Prostate gland (tissue), 2 donors: Measurements from ENCODE around the gene HPS5. TPM values are rescaled to one million over a fixed set of nuclear protein-coding genes. Genes with fewer than 3 reads are reported as not detected.

Source experiments
- DNase-seq: peaks from one replicate; pipeline ENCODE4 v3.0.0-alpha.2; 2019; ENCODE audit warnings: low spot score
- H3K27ac ChIP-seq, 2 donors: fragments of 200-600 bp; sonication (generic); 2 replicates each; pipeline ENCODE4 v1.5.1; 2017 to 2019
- H3K27me3 ChIP-seq: fragments of 200-600 bp; sonication (generic); replicated peaks from 2 replicates; pipeline ENCODE4 v1.5.1; 2019; ENCODE audit not compliant: insufficient read depth
- H3K36me3 ChIP-seq, 2 donors: fragments of 200-600 bp; sonication (generic); 1 replicate in 1 of 2; 2 replicates in 1 of 2; pipeline versions ENCODE4 v1.5.1 to v1.8.1; 2017 to 2019
- H3K4me1 ChIP-seq: fragments of 200-600 bp; sonication (generic); replicated peaks from 2 replicates; pipeline ENCODE4 v1.5.1; 2019
- H3K4me3 ChIP-seq, 2 donors: fragments of 200-600 bp; sonication (generic); 2 replicates each; pipeline ENCODE4 v1.5.1; 2017 to 2019
- H3K9me3 ChIP-seq: fragments of 200-600 bp; sonication (generic); 2 replicates; pipeline ENCODE4 v1.5.1; 2017
- POLR2A ChIP-seq: fragments of 450-650 bp; IDR thresholded peaks from one replicate; pipeline ENCODE4 v1.6.1; 2016; ENCODE audit warnings: antibody characterized with exemption, mild to moderate bottlenecking
- POLR2AphosphoS5 ChIP-seq: sonication (generic); formaldehyde crosslinking; IDR thresholded peaks from one replicate; pipeline ENCODE4 v1.6.1; 2017; ENCODE audit warnings: antibody characterized with exemption
- WGBS: methylation state at CpG from one replicate; pipeline ENCODE4 v1.1.5; 2018; 5-methylcytosine and 5-hydroxymethylcytosine counted together
- intact Hi-C: fragments of 100-400 bp; cut with DNase I; formaldehyde crosslinking; loops from one replicate; pipeline ENCODE4 v1.14.2; 2022
- total RNA-seq, 2 donors: library from RNA; depleted of rRNA; stranded (reverse); fragments of >200 nt; gene quantifications; one replicate each; pipeline ENCODE4 v1.1.0, GENCODE V29; 2016
- TF ChIP-seq, protein P1 (sequence below), 4 experiments: fragments of 200-600 bp in 2 of 4; fragments of 450-650 bp in 2 of 4; sonication (generic) in 2 of 4; IDR thresholded peaks; 1 replicate in 3 of 4; 2 replicates in 1 of 4; pipeline ENCODE4 v1.5.1; 2016 to 2019; ENCODE audit warnings: antibody characterized with exemption in 4 of 4, mild to moderate bottlenecking in 2 of 4, moderate library complexity in 2 of 4

The HPS5 gene
- total RNA-seq, 2 donors from 2014 or later, result 20.5 to 56.0 TPM

DNA sequence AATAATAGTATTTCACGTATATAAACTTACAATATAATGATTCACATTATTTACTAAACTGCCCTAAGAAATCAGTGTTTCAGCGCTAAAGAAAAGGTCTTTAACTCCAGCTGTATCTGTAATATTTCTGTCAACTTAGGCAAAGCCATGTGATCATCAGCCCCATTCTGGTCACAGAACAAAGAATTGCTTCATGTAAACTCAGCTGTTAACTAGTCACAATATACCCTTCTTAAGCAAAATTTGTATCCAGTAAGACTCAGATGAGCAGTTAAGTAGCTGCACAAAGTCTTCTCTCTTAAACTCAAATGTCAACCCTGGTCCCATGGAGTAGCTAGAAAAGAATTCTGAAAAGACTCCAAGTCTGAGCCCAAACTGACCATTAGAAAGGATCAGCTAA lies 26.6 kb downstream of the HPS5 start:
- Histone ChIP-seq H3K36me3 (peaks cover 0 to 5% of the 10 kb centered on the region in 2 donors), H3K9me3 (no peaks in the 10 kb centered on the region), H3K4me3 (no peak overlapping the region), H3K27me3 (no peaks in the 10 kb centered on the region), H3K27ac (no peak overlapping the region), H3K4me1 (no peaks in the 10 kb centered on the region)
- DNase-seq, result no peak
- intact Hi-C loops, result no loop called here
- TF ChIP-seq, protein P1, sequence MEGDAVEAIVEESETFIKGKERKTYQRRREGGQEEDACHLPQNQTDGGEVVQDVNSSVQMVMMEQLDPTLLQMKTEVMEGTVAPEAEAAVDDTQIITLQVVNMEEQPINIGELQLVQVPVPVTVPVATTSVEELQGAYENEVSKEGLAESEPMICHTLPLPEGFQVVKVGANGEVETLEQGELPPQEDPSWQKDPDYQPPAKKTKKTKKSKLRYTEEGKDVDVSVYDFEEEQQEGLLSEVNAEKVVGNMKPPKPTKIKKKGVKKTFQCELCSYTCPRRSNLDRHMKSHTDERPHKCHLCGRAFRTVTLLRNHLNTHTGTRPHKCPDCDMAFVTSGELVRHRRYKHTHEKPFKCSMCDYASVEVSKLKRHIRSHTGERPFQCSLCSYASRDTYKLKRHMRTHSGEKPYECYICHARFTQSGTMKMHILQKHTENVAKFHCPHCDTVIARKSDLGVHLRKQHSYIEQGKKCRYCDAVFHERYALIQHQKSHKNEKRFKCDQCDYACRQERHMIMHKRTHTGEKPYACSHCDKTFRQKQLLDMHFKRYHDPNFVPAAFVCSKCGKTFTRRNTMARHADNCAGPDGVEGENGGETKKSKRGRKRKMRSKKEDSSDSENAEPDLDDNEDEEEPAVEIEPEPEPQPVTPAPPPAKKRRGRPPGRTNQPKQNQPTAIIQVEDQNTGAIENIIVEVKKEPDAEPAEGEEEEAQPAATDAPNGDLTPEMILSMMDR (IDR thresholded peaks at IDR 0.05), result no peak
- TF ChIP-seq POLR2A (no peak), POLR2AphosphoS5 (no peak)
- WGBS, result 88% methylated on average over 2 of the region's 2 CpGs

DNA sequence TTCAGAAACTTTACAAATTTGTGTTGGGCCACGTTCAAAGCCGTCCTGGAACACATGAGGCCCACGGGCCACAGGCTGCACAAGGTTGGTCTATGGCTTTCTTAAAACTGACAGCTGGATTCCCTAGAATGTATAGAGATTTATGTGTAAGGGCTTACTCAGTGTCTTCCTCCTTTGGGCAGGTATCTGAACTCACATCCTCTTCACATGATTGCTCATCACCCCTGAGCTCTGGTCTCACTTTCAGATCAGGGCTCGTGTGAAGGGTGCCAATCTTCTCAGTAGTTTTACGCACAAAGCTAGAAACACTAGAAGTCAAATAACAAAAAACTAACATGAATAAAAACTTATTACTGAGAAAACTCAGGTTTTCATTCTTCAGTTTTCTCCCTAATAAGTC lies 27.1 kb downstream of the HPS5 start:
- H3K27me3 ChIP-seq, result no peaks in the 10 kb centered on the region
- WGBS, result 94% methylated on average over 5 of the region's 5 CpGs
- H3K27ac ChIP-seq, result no peak overlapping the region
- H3K4me3 ChIP-seq, result no peak overlapping the region
- no peaks in the 10 kb centered on the region for H3K9me3 ChIP-seq
- no peak for DNase-seq
- intact Hi-C loops, result no loop called here
- TF ChIP-seq POLR2AphosphoS5, result no peak
- TF ChIP-seq, protein P1 (IDR thresholded peaks at IDR 0.05), result no peak
- no peak for TF ChIP-seq POLR2A
- H3K4me1 ChIP-seq, result no peaks in the 10 kb centered on the region
- peaks cover 0 to 5% of the 10 kb centered on the region in 2 donors for H3K36me3 ChIP-seq

DNA sequence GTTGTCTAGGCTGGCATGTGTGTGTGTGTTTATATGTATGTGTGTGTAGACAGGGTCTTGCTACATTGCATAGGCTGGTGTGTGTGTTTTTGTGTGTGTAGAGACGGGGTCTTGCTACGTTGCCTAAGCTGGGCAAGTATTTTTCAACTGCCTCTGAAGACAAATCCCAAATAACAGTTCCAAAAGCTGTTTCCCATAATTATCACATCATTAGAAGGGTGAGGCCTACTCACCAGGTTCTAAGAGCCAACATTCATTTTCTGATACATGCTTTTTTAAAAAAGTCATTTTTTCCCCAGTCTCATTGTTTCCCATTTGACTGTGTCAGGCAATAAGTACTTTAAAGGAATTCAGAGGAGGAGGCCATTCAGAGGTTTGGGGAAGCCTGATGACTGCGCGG lies 33.0 kb downstream of the HPS5 start:
- 94% methylated on average over 4 of the region's 4 CpGs for WGBS
- Histone ChIP-seq H3K4me3 (no peak overlapping the region), H3K36me3 (peaks cover 0 to 5% of the 10 kb centered on the region in 2 donors), H3K27me3 (no peaks in the 10 kb centered on the region), H3K9me3 (no peaks in the 10 kb centered on the region), H3K4me1 (no peaks in the 10 kb centered on the region), H3K27ac (no peak overlapping the region)
- DNase-seq, result no peak
- intact Hi-C loops, result no loop called here
- no peak for TF ChIP-seq POLR2A
- TF ChIP-seq POLR2AphosphoS5, result no peak
- TF ChIP-seq, protein P1 (IDR thresholded peaks at IDR 0.05), result no peak

DNA sequence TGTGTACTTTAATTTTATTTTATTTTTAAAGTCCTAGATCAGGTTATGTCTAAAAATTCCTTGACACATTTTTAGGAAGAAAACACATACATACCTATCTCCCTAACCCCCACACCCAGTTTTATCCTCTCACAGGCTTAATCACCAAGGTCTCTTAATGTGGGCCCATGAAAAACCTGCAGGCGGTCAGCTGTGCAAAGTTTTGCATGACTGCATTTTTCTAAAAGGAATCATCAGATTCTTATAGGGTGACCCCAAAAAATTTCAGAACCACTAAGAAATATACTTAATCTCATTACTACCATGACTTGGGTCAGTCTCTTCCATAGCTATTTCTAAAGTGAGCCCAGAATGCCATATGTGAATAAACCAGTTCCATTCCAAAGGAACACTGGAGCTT lies 36.1 kb downstream of the HPS5 start:
- Histone ChIP-seq H3K4me1 (no peaks in the 10 kb centered on the region), H3K27ac (no peak overlapping the region), H3K9me3 (no peaks in the 10 kb centered on the region), H3K27me3 (no peaks in the 10 kb centered on the region), H3K36me3 (no peaks in the 10 kb centered on the region), H3K4me3 (no peak overlapping the region)
- DNase-seq, result no peak
- WGBS, result 100% methylated on average over 1 of the region's 1 CpG
- intact Hi-C loops, result no loop called here
- no peak for TF ChIP-seq POLR2A
- no peak for TF ChIP-seq POLR2AphosphoS5
- TF ChIP-seq, protein P1 (IDR thresholded peaks at IDR 0.05), result no peak

DNA sequence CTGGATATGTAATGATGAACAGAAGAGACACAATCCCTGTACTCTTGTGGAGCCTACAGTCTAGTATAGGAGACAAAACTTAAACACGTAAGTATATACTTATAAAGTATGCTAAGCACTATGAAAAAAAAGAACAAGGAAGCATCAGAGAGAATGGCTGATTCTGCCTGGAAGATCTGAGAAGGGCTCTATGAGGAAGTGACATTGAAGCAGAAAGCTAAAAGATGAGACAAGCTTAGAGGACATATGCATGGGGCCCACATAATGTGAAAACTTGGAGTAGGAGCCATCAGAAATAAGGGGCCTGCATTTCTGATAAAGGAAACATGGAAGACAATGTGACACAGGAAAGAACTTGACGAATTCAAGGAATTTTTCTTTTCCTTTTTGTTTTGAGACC lies 39.3 kb downstream of the HPS5 start:
- H3K4me3 ChIP-seq, result no peak overlapping the region
- intact Hi-C loops, result no loop called here
- H3K36me3 ChIP-seq, result no peaks in the 10 kb centered on the region
- no peaks in the 10 kb centered on the region for H3K4me1 ChIP-seq
- WGBS, result 87% methylated on average over 2 of the region's 2 CpGs
- no peaks in the 10 kb centered on the region for H3K9me3 ChIP-seq
- DNase-seq, result no peak
- no peak overlapping the region for H3K27ac ChIP-seq
- no peaks in the 10 kb centered on the region for H3K27me3 ChIP-seq
- TF ChIP-seq, protein P1 (IDR thresholded peaks at IDR 0.05), result no peak
- no peak for TF ChIP-seq POLR2AphosphoS5
- TF ChIP-seq POLR2A, result no peak
